K562 (cell line): ENCODE measurements around the gene FKBP1B. TPM values are rescaled to one million over a fixed set of nuclear protein-coding genes. Genes with fewer than 3 reads are reported as not detected.

Experiments used
- DIDO1 ChIP-seq: fragments of 450-650 bp; IDR thresholded peaks from 2 replicates; pipeline ENCODE4 v1.6.1; 2016; ENCODE audit warnings: low read depth, missing biosample characterization, missing genetic modification characterization
- ESRRA ChIP-seq: fragments of 450-650 bp; IDR thresholded peaks from 2 replicates; pipeline ENCODE4 v1.6.1; 2014; ENCODE audit warnings: low read depth, mild to moderate bottlenecking, moderate library complexity, borderline replicate concordance
- ETV1 ChIP-seq: fragments of 450-650 bp; conservative IDR thresholded peaks from 2 replicates; pipeline ENCODE4 v1.6.1; 2016; ENCODE audit warnings: missing genetic modification characterization, control low read depth, low read depth, missing compliant biosample characterization
- FOSL1 ChIP-seq: fragments of 200-800 bp; sonication (Bioruptor generic); conservative IDR thresholded peaks from 2 replicates; pipeline ENCODE4 v1.6.1; 2016; ENCODE audit warnings: missing genetic modification characterization, missing compliant biosample characterization
- FOXK2 ChIP-seq, 2 experiments: fragments of 450-650 bp; IDR thresholded peaks in 1 of 2; conservative IDR thresholded peaks in 1 of 2; 2 replicates each; pipeline ENCODE4 v1.6.1; 2016; ENCODE audit warnings: low read depth in 2 of 2, mild to moderate bottlenecking in 1 of 2
- FOXM1 ChIP-seq, 2 experiments: fragments of 450-650 bp in 1 of 2; sonication (generic) in 1 of 2; formaldehyde crosslinking in 1 of 2; IDR thresholded peaks; 2 replicates each; pipeline versions ENCODE4 v1.6.1 to v1.9.0; 2017 to 2022; ENCODE audit warnings: low read depth in 2 of 2, mild to moderate bottlenecking in 2 of 2, missing genetic modification reagents in 1 of 2, moderate library complexity in 1 of 2
- GMEB1 ChIP-seq: fragments of 250-450 bp; sonication (Bioruptor Pico); IDR thresholded peaks from 2 replicates; pipeline ENCODE4 v1.4.0; 2020; ENCODE audit warnings: mild to moderate bottlenecking
- HNRNPH1 ChIP-seq: fragments of 200-400 bp; formaldehyde crosslinking; optimal IDR thresholded peaks from 2 replicates; pipeline ENCODE3; 2017; ENCODE audit warnings: low read depth, mild to moderate bottlenecking, low read length, moderate library complexity
- HNRNPK ChIP-seq: fragments of 200-400 bp; formaldehyde crosslinking; IDR thresholded peaks from one replicate; pipeline ENCODE4 v1.6.1; 2018; ENCODE audit warnings: mild to moderate bottlenecking, low read depth, low read length; ENCODE audit not compliant: poor library complexity, severe bottlenecking
- KDM1A ChIP-seq, 2 experiments: fragments of 450-650 bp; IDR thresholded peaks; 2 replicates each; pipeline ENCODE4 v1.6.1; 2016; ENCODE audit warnings: mild to moderate bottlenecking in 2 of 2
- KDM4B ChIP-seq, 2 experiments: fragments of 450-650 bp in 1 of 2; sonication (generic) in 1 of 2; IDR thresholded peaks; 2 replicates each; pipeline ENCODE4 v1.6.1; 2016 to 2017; ENCODE audit warnings: borderline replicate concordance in 2 of 2, antibody characterized with exemption in 1 of 2, low read depth in 1 of 2, mild to moderate bottlenecking in 1 of 2
- KHSRP ChIP-seq: fragments of 450-650 bp; IDR thresholded peaks from 2 replicates; pipeline ENCODE4 v1.6.1; 2017
- KLF16 ChIP-seq: IDR thresholded peaks from 2 replicates; pipeline ENCODE4 v1.6.1; 2016; ENCODE audit warnings: antibody characterized with exemption
- MAZ ChIP-seq, 2 experiments: fragments of 450-650 bp in 1 of 2; sonication (generic) in 1 of 2; formaldehyde crosslinking; IDR thresholded peaks in 1 of 2; conservative IDR thresholded peaks in 1 of 2; 2 replicates each; pipeline versions ENCODE4 v1.4.0 to v1.5.0; 2020; ENCODE audit warnings: mild to moderate bottlenecking in 1 of 2, missing genetic modification reagents in 1 of 2
- MCM2 ChIP-seq: fragments of 450-650 bp; IDR thresholded peaks from 2 replicates; pipeline ENCODE4 v1.6.1; 2017; ENCODE audit warnings: low read depth, mild to moderate bottlenecking
- MITF ChIP-seq: IDR thresholded peaks from 2 replicates; pipeline ENCODE4 v1.6.1; 2014; ENCODE audit warnings: antibody characterized with exemption
- NCOA1 ChIP-seq: fragments of 450-650 bp; IDR thresholded peaks from 2 replicates; pipeline ENCODE4 v1.6.1; 2016; ENCODE audit warnings: low read depth
- POLR3G ChIP-seq: IDR thresholded peaks from 2 replicates; pipeline ENCODE4 v1.6.1; 2011; ENCODE audit not compliant: insufficient read length, insufficient replicate concordance; ENCODE audit errors: extremely low read depth
- SIRT6 ChIP-seq: IDR thresholded peaks from one replicate; pipeline ENCODE4 v1.6.1; 2012; ENCODE audit warnings: low read depth, mild to moderate bottlenecking, control low read depth, inconsistent platforms, low read length, moderate library complexity
- ZBTB8A ChIP-seq: fragments of 450-650 bp; IDR thresholded peaks from 2 replicates; pipeline ENCODE4 v1.6.1; 2018; ENCODE audit warnings: mild to moderate bottlenecking, moderate library complexity; ENCODE audit not compliant: partially characterized antibody
- ZNF24 ChIP-seq: fragments of 450-650 bp; IDR thresholded peaks from 2 replicates; pipeline ENCODE4 v1.6.1; 2016
- ZNF444 ChIP-seq: fragments of 250-450 bp; sonication (Bioruptor Pico); IDR thresholded peaks from 2 replicates; pipeline ENCODE4 v1.4.0; 2020; ENCODE audit warnings: mild to moderate bottlenecking, moderate library complexity
- ZNF584 ChIP-seq: fragments of 200-800 bp; sonication (Bioruptor generic); IDR thresholded peaks from 2 replicates; pipeline ENCODE4 v1.6.1; 2016; ENCODE audit warnings: low read depth, mild to moderate bottlenecking, missing genetic modification characterization, missing compliant biosample characterization
- polyA plus RNA-seq, 8 experiments: library from polyadenylated mRNA; depleted of rRNA in 4 of 8; stranded (reverse) in 5 of 8; unstranded in 3 of 8; fragments of >200 nt; fragmentation: Nextera tagmentation in 2 of 8; fragmentation: Illumina TruSeq in 1 of 8; extraction: Ambion mirVana in 2 of 8; extraction: Trizol in 1 of 8; gene quantifications; 2 replicates each; pipeline versions ENCODE4 v1.2.1 to v1.2.3, GENCODE V29; 2011 to 2014; ENCODE audit warnings: inconsistent platforms in 1 of 8, missing spikeins in 1 of 8
- total RNA-seq, 7 experiments: library from RNA; depleted of rRNA in 6 of 7; stranded (reverse); fragments of >200 nt in 6 of 7; fragmentation: Illumina TruSeq in 2 of 7; extraction: Trizol in 2 of 7; gene quantifications; 2 replicates each; pipeline versions ENCODE4 v1.2.1 to v1.2.3, GENCODE V29; 2011 to 2021; ENCODE audit warnings: low replicate concordance in 1 of 7

FKBP1B gene
- total and polyA plus RNA-seq, 9 of the 15 experiments (the other 6 are each of a cell fraction or from before 2014, with no cell fraction given) = 0.58 to 9.4 (median 1.6) TPM

- peak; percentile 75 for TF ChIP-seq MITF
- TF ChIP-seq FOXM1 (IDR thresholded peaks at IDR 0.05; ENCODE audit: low read depth) = peak; percentile 96
- no peak for TF ChIP-seq FOXM1 (CRISPR knock-in tag; IDR thresholded peaks at IDR 0.05; ENCODE audit: low read depth)
- TF ChIP-seq FOSL1 = peak; percentile 73
- TF ChIP-seq ZNF444 = 0 out of 2 replicates have a peak, but pooled peaks have one; percentile 33
- TF ChIP-seq KDM1A (IDR thresholded peaks at IDR 0.05) = peak; percentile 56 to 60; a peak in 2 of 4 replicates
- TF ChIP-seq DIDO1 (tag) = no peak
- no peak for TF ChIP-seq ZBTB8A
- TF ChIP-seq SIRT6 = no peak
- peak; percentile 87 to 94 for TF ChIP-seq MAZ (CRISPR knock-in tag; conservative IDR thresholded peaks at IDR 0.05 in 1 of 2, IDR thresholded peaks at IDR 0.05 in 1 of 2)
- TF ChIP-seq ZNF584 = peak; percentile 46; the same call in 1 of the 2 replicates
- peak in 1 of 2 experiments; percentile 52; a peak in 3 of 4 replicates for TF ChIP-seq FOXK2 (conservative IDR thresholded peaks at IDR 0.05 in 1 of 2, IDR thresholded peaks at IDR 0.05 in 1 of 2; ENCODE audit: low read depth in 2 of 2)
- TF ChIP-seq GMEB1 (CRISPR knock-in tag) = peak; percentile 24; the same call in 1 of the 2 replicates
- 0 out of 4 replicates have a peak, but pooled peaks of 1 of the 2 experiments have one; percentile 23 for TF ChIP-seq KDM4B (IDR thresholded peaks at IDR 0.05; ENCODE audit: borderline replicate concordance in 2 of 2, low read depth in 1 of 2)
- TF ChIP-seq HNRNPH1 = no peak
- no peak for TF ChIP-seq POLR3G
- peak; percentile 46; the same call in 1 of the 2 replicates for TF ChIP-seq ETV1 (tag)
- no peak for TF ChIP-seq HNRNPK
- no peak for TF ChIP-seq MCM2
- peak; percentile 75; the same call in 1 of the 2 replicates for TF ChIP-seq KHSRP
- TF ChIP-seq KLF16 = peak; percentile 98
- peak; percentile 72 for TF ChIP-seq ZNF24
- peak; percentile 86 for TF ChIP-seq NCOA1
- TF ChIP-seq ESRRA = peak; percentile 90
These were observed 38.1 kb upstream of the FKBP1B start (continued) for GRCh38 chr2:24011250-24012104.
